ENCODE data around the gene MC1R.

MC1R gene

DNA sequence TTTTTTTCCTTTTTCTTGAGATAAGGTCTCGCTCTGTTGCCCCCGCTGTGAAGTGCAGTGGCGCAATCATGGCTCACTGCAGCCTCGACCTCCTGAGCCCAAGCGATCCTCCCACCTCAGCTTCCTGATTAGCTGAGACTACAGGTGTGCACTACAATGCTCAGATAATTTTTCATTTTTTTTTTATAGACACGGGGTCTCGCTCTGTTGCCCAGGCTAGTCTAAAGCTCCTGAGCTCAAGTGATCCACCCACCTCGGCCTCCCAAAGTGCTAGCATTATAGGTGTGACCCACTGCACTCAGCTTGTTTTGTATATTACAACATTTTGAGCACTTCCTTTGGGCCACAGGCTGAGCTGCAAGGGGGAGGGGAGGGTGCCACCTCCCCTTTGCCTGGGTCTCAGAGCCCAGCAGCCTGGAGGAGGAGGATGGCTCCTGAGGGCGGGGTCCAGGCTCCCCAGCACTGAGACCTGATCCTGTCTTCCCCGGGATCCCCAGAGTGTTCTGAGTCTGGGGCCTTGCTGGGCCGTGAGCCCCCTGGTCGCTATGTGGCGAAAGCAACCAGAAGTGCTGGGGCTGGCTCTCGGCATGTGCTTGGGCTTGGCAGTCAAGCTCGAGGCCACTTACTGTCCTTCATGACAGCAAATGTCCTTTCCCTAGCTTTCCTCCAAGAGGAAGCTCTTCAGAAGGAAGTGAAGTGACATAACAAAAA lies 38.0 kb downstream of the MC1R start:
- TF ChIP-seq, protein P1, sequence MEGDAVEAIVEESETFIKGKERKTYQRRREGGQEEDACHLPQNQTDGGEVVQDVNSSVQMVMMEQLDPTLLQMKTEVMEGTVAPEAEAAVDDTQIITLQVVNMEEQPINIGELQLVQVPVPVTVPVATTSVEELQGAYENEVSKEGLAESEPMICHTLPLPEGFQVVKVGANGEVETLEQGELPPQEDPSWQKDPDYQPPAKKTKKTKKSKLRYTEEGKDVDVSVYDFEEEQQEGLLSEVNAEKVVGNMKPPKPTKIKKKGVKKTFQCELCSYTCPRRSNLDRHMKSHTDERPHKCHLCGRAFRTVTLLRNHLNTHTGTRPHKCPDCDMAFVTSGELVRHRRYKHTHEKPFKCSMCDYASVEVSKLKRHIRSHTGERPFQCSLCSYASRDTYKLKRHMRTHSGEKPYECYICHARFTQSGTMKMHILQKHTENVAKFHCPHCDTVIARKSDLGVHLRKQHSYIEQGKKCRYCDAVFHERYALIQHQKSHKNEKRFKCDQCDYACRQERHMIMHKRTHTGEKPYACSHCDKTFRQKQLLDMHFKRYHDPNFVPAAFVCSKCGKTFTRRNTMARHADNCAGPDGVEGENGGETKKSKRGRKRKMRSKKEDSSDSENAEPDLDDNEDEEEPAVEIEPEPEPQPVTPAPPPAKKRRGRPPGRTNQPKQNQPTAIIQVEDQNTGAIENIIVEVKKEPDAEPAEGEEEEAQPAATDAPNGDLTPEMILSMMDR (IDR thresholded peaks at IDR 0.05; ENCODE audit: insufficient read depth, low read depth, low read length, missing control alignments): no peak
- no peak for DNase-seq (ENCODE audit: low read depth)
- H3K4me3 ChIP-seq (ENCODE audit: low read depth, low read length): no peak overlapping the region

DNA sequence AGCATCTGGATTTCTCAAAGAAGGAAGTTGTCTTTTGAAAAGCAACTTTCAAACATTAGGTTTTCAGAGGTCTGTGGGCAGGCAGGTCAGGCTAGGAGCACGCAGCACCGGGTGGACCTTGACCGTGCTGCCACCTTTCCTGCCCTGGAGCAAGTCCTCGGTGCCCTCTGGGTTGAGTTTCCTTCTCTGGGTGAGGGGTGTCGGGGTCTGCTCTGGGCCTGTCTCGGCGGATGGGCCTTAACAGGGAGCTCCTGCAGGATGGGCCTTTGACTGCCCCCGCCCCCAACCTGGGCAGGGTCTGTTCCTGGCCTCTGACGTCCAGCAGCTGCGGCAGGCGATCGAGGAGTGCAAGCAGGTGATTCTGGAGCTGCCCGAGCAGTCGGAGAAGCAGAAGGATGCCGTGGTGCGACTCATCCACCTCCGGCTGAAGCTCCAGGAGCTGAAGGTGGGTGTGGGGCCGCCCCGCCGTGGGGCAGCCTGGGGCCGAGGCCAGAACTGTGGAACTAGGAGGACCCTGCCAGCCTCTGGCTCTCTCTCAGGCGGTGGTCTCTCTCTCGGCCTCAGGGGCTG lies 38.6 kb downstream of the MC1R start:
- no peak overlapping the region for H3K4me3 ChIP-seq (ENCODE audit: low read depth, low read length)
- TF ChIP-seq, protein P1 (IDR thresholded peaks at IDR 0.05; ENCODE audit: insufficient read depth, low read depth, low read length, missing control alignments): no peak
- DNase-seq (ENCODE audit: low read depth): no peak

DNA sequence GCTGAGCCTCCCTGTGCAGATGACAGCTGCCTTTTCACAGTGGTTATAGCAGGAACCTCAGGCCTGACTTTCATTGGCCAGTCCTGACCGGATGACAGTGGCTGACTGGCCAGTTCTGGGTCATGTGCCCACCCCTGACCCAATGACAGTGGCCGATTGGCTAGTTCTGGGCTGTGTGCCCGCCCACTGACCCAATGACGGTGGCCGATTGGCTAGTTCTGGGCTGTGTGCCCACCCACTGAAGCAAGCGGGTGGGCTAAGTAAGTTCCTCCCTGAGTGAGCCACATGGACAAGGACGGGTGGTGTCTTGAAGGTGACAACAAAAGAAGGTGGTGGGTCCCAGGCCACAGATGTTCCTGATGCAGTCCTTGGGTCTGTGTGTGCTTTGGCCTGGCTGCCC lies 39.4 kb downstream of the MC1R start:
- TF ChIP-seq, protein P1 (IDR thresholded peaks at IDR 0.05; ENCODE audit: insufficient read depth, low read depth, low read length, missing control alignments): no peak
- peak; percentile 38 for DNase-seq (ENCODE audit: low read depth)
- no peak overlapping the region for H3K4me3 ChIP-seq (ENCODE audit: low read depth, low read length)

DNA sequence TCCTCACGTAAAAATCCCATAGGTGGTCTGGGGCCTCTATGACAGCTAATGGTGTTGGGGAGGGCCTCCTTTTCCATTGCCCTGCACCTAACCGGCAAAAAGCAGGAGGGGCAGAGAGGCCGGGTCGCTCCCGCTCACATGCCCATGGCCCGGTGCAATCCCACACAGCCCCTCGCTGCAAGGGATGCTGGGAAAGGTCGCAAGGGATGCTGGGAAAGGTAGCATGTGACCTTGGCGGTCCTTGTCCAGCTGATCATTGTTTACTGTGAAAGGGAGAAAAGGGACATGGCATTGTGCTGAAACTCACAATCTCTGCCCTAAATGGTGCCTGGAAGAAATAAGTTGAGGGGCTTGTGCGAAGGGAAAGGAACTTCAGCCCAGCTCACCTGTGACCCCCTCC lies 39.9 kb downstream of the MC1R start:
- TF ChIP-seq, protein P1 (IDR thresholded peaks at IDR 0.05; ENCODE audit: insufficient read depth, low read depth, low read length, missing control alignments): no peak

DNA sequence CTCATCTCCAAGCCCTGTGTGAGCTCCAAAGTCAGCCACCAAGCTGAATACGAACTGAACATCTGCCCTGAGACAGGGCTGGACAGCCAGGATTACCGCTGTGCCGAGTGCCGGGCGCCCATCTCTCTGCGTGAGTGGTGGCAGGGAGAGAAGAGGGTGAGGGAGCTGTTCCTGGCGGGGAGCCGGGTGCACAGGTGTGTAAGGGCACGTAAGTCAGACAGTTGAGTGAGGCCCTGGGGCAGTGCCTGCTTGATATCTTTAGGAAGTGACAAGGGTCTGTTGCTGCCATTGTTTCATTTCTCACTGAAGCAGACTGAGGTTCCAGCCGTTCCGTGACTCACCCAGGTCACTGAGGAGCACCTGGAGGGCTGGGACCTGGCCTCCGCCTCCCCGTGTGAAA lies 42.3 kb downstream of the MC1R start:
- no peak overlapping the region for H3K4me3 ChIP-seq (ENCODE audit: low read depth, low read length)
- no peak for DNase-seq (ENCODE audit: low read depth)
- TF ChIP-seq, protein P1 (IDR thresholded peaks at IDR 0.05; ENCODE audit: insufficient read depth, low read depth, low read length, missing control alignments): no peak

More for the DNA sequence above, 39.9 kb downstream of the MC1R start:
- no peak overlapping the region for H3K4me3 ChIP-seq (ENCODE audit: low read depth, low read length)
- no peak for DNase-seq (ENCODE audit: low read depth)

DNA sequence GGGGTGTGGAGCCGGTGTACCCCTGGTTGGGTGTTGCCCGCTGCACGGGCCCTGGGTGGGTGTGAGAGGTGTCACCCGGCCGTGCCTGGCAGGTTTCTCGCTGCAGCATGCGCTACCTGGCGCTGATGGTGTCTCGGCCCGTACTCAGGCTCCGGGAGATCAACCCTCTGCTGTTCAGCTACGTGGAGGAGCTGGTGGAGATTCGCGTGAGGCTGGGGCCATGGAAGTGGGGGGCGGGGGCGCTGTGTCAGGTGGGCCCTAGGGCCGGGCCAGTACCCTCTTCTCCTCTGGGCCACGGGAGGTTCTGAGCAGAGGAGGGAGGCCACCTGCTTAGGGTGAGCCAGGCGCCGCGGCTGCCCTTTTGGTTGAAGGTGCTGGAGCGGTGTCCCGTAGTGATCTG lies 43.3 kb downstream of the MC1R start:
- TF ChIP-seq, protein P1 (IDR thresholded peaks at IDR 0.05; ENCODE audit: insufficient read depth, low read depth, low read length, missing control alignments): no peak

More for the DNA sequence above, 43.3 kb downstream of the MC1R start:
- no peak overlapping the region for H3K4me3 ChIP-seq (ENCODE audit: low read depth, low read length)
- no peak for DNase-seq (ENCODE audit: low read depth)
